ENCODE data around the gene COX7A1.
"Not testable (repeated sequence)": the region's sequence is repeated elsewhere in the genome, so short reads cannot be mapped to it uniquely, and the experiment has no call there.

COX7A1 gene

GRCh38 chr19:36141039-36141927, 11.0 kb downstream of the COX7A1 start:
- DNase-seq: peak; percentile 55

GRCh38 chr19:36140304-36141038, 11.8 kb downstream of the COX7A1 start:
- DNase-seq: peak; percentile 70

GRCh38 chr19:36139473-36140303, 12.6 kb downstream of the COX7A1 start, which contains the start of gene CAPNS1:
CAPNS1 (plus strand) TSS chr19:36140066; CDS start chr19:36141012, 946 bp downstream.
- DNase-seq: peak; percentile 97

- DNase-seq: no peak
Observed at GRCh38 chr19:36139120-36139472, 13.2 kb downstream of the COX7A1 start.

GRCh38 chr19:36136964-36137686, 15.1 kb downstream of the COX7A1 start:
- no peak for DNase-seq

GRCh38 chr19:36134867-36135266, 17.4 kb downstream of the COX7A1 start:
- not testable (repeated sequence) for DNase-seq

- not testable (repeated sequence) for DNase-seq
Observed at GRCh38 chr19:36131221-36131620, 21.0 kb downstream of the COX7A1 start.

GRCh38 chr19:36128392-36128736, 23.9 kb downstream of the COX7A1 start:
- DNase-seq: no peak

GRCh38 chr19:36125557-36125956, 26.7 kb downstream of the COX7A1 start:
- DNase-seq: no peak

GRCh38 chr19:36121486-36122124, 30.6 kb downstream of the COX7A1 start:
- no peak for DNase-seq

GRCh38 chr19:36120984-36121358, 31.3 kb downstream of the COX7A1 start:
- no peak for DNase-seq

GRCh38 chr19:36120092-36120983, 31.9 kb downstream of the COX7A1 start:
- DNase-seq: no peak

GRCh38 chr19:36116344-36116637, 36.0 kb downstream of the COX7A1 start:
- DNase-seq: no peak

GRCh38 chr19:36115453-36116343, 36.5 kb downstream of the COX7A1 start, which contains the start of gene TBCB:
TBCB (plus strand) TSS chr19:36115468; CDS start chr19:36115561, 93 bp downstream.
- no peak for DNase-seq

GRCh38 chr19:36114721-36115452, 37.4 kb downstream of the COX7A1 start, which contains the start of gene POLR2I:
POLR2I (minus strand) TSS chr19:36114875; CDS start chr19:36114856, 19 bp downstream.
- DNase-seq: peak; percentile 100

- peak; percentile 62 for DNase-seq
Observed at GRCh38 chr19:36113894-36114720, 38.1 kb downstream of the COX7A1 start.

GRCh38 chr19:36113425-36113824, 38.8 kb downstream of the COX7A1 start:
- DNase-seq: no peak

GRCh38 chr19:36112678-36113077, 39.6 kb downstream of the COX7A1 start:
- no peak for DNase-seq
